HL-60 (cell line): ENCODE measurements around the gene NEDD1.

Experiments
- DNase-seq, 2 experiments: peaks; one replicate each; pipeline ENCODE4 v3.0.0-alpha.2; 2010 to 2020; ENCODE audit warnings: low read depth in 1 of 2, low spot score in 1 of 2
- H3K27ac ChIP-seq: fragments of 250-450 bp; sonication (Bioruptor Pico); replicated peaks from 2 replicates; pipeline ENCODE4 v1.5.1; 2020; ENCODE audit warnings: mild to moderate bottlenecking, moderate library complexity
- H3K27me3 ChIP-seq: fragments of 250-450 bp; sonication (Bioruptor Pico); 2 replicates; pipeline ENCODE4 v1.5.1; 2021; ENCODE audit warnings: mild to moderate bottlenecking, moderate library complexity; ENCODE audit not compliant: insufficient read depth, poor library complexity, severe bottlenecking
- H3K4me3 ChIP-seq: replicated peaks from 2 replicates; pipeline ENCODE4 v1.5.1; 2011; ENCODE audit warnings: mild to moderate bottlenecking, control low read depth, low read length; ENCODE audit not compliant: insufficient read depth
- CTCF ChIP-seq: IDR thresholded peaks from one replicate; pipeline ENCODE4 v1.5.1; 2011; ENCODE audit warnings: low read length, control low read depth, inconsistent platforms; ENCODE audit not compliant: insufficient read depth
- GABPA ChIP-seq: IDR thresholded peaks from 2 replicates; pipeline ENCODE4 v1.6.1; 2012; ENCODE audit warnings: low read depth
- POLR2AphosphoS5 ChIP-seq: IDR thresholded peaks from 2 replicates; pipeline ENCODE4 v1.6.1; 2012; ENCODE audit warnings: low read depth
- SPI1 ChIP-seq: IDR thresholded peaks from 2 replicates; pipeline ENCODE4 v1.6.1; 2012; ENCODE audit warnings: low read depth, mild to moderate bottlenecking, borderline replicate concordance
- TF ChIP-seq, protein P1 (sequence below): IDR thresholded peaks from 2 replicates; pipeline ENCODE4 v1.6.1; 2012; ENCODE audit warnings: low read depth; ENCODE audit not compliant: insufficient replicate concordance

NEDD1 gene

GRCh38 chr12:96988919-96989318, 81.9 kb downstream of the NEDD1 start:
- Histone ChIP-seq H3K27me3 (peaks cover 15% of the 10 kb centered on the region), H3K4me3 (no peak overlapping the region), H3K27ac (no peak overlapping the region)
- no peak for DNase-seq
- TF ChIP-seq CTCF, result no peak
- TF ChIP-seq SPI1, result no peak
- no peak for TF ChIP-seq POLR2AphosphoS5
- TF ChIP-seq, protein P1, sequence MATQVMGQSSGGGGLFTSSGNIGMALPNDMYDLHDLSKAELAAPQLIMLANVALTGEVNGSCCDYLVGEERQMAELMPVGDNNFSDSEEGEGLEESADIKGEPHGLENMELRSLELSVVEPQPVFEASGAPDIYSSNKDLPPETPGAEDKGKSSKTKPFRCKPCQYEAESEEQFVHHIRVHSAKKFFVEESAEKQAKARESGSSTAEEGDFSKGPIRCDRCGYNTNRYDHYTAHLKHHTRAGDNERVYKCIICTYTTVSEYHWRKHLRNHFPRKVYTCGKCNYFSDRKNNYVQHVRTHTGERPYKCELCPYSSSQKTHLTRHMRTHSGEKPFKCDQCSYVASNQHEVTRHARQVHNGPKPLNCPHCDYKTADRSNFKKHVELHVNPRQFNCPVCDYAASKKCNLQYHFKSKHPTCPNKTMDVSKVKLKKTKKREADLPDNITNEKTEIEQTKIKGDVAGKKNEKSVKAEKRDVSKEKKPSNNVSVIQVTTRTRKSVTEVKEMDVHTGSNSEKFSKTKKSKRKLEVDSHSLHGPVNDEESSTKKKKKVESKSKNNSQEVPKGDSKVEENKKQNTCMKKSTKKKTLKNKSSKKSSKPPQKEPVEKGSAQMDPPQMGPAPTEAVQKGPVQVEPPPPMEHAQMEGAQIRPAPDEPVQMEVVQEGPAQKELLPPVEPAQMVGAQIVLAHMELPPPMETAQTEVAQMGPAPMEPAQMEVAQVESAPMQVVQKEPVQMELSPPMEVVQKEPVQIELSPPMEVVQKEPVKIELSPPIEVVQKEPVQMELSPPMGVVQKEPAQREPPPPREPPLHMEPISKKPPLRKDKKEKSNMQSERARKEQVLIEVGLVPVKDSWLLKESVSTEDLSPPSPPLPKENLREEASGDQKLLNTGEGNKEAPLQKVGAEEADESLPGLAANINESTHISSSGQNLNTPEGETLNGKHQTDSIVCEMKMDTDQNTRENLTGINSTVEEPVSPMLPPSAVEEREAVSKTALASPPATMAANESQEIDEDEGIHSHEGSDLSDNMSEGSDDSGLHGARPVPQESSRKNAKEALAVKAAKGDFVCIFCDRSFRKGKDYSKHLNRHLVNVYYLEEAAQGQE, result no peak
- TF ChIP-seq GABPA, result no peak

DNA sequence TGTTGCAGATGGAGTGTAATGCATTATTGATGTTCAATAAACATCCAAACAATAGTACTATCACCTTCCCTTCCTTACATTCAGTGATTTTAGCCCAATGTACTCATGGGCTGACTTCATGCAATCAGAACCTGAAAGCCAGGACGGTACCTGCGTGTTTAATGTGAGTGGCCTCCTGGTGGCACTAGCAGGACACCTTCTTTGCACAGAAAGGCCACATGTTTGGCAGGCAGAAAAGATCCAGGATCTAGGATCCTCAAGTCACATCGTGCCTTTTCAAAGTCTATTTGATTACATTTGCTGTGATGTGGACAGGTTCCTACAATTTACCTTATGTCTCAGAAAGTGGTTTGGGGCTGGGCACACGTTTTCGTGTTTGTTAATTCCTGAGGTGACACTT, 82.9 kb downstream of the NEDD1 start:
- H3K4me3 ChIP-seq, result no peak overlapping the region
- TF ChIP-seq, protein P1, result no peak
- TF ChIP-seq CTCF (no peak), SPI1 (no peak), POLR2AphosphoS5 (no peak), GABPA (no peak)
- no peak for DNase-seq

DNA sequence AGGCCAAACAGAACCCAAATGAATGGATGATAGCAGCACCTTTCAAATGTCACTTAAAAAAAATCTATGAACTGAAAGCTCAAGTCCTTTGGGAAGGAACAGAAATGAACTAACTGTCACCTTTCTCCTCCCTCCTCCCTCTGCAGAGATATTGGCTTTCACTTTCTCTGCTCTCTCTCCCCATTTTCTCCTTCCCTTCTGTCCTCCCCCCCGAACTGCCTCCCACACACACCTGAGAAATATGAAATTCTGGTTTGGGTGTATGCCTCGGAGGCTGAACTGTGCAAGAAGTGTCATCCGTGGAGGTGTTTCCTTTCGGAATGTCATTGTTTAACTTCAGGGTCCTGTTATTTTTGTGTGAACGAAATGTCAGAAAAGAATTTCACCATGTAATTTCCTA, 87.8 kb downstream of the NEDD1 start:
- no peak overlapping the region for H3K27ac ChIP-seq

More for the DNA sequence above, 82.9 kb downstream of the NEDD1 start:
- Histone ChIP-seq H3K27ac (no peak overlapping the region), H3K27me3 (peaks cover 17% of the 10 kb centered on the region)

More for the DNA sequence above, 87.8 kb downstream of the NEDD1 start:
- H3K4me3 ChIP-seq, result no peak overlapping the region
- TF ChIP-seq, protein P1, result no peak
- TF ChIP-seq CTCF (no peak), GABPA (no peak), POLR2AphosphoS5 (no peak), SPI1 (no peak)
- H3K27me3 ChIP-seq, result peaks cover 2% of the 10 kb centered on the region
- DNase-seq, result no peak
